ENCODE data around the gene MED13.

- no peak for TF ChIP-seq EGR1 (conservative IDR thresholded peaks at IDR 0.05)
- no peak for TF ChIP-seq NELFE (IDR thresholded peaks at IDR 0.05; ENCODE audit: insufficient read depth, insufficient read length)
- no peak for TF ChIP-seq ZNF707 (CRISPR knock-in tag; conservative IDR thresholded peaks at IDR 0.05)
- no peak for TF ChIP-seq FOXM1 (IDR thresholded peaks at IDR 0.05; ENCODE audit: low read depth)
- no peak for TF ChIP-seq FOXM1 (CRISPR knock-in tag; IDR thresholded peaks at IDR 0.05; ENCODE audit: low read depth)
- no peak for TF ChIP-seq HLTF (IDR thresholded peaks at IDR 0.05)
- no peak for TF ChIP-seq MTA2 (IDR thresholded peaks at IDR 0.05; ENCODE audit: low read depth)
- TF ChIP-seq ELF2 (CRISPR knock-in tag; IDR thresholded peaks at IDR 0.05): no peak
- no peak for TF ChIP-seq MLLT1 (IDR thresholded peaks at IDR 0.05)
Measured at GRCh38 chr17:61908292-61909037, 156.6 kb downstream of the MED13 start.
